Prostate gland (tissue), 2 donors: ENCODE measurements around the gene SORL1.

ENCODE experiments used
- POLR2A ChIP-seq: fragments of 450-650 bp; IDR thresholded peaks from one replicate; pipeline ENCODE4 v1.6.1; 2016; ENCODE audit warnings: antibody characterized with exemption, mild to moderate bottlenecking
- POLR2AphosphoS5 ChIP-seq: sonication (generic); formaldehyde crosslinking; IDR thresholded peaks from one replicate; pipeline ENCODE4 v1.6.1; 2017; ENCODE audit warnings: antibody characterized with exemption
- TF ChIP-seq, protein P1 (sequence below), 4 experiments: fragments of 200-600 bp in 2 of 4; fragments of 450-650 bp in 2 of 4; sonication (generic) in 2 of 4; IDR thresholded peaks; 1 replicate in 3 of 4; 2 replicates in 1 of 4; pipeline ENCODE4 v1.5.1; 2016 to 2019; ENCODE audit warnings: antibody characterized with exemption in 4 of 4, mild to moderate bottlenecking in 2 of 4, moderate library complexity in 2 of 4

DNA sequence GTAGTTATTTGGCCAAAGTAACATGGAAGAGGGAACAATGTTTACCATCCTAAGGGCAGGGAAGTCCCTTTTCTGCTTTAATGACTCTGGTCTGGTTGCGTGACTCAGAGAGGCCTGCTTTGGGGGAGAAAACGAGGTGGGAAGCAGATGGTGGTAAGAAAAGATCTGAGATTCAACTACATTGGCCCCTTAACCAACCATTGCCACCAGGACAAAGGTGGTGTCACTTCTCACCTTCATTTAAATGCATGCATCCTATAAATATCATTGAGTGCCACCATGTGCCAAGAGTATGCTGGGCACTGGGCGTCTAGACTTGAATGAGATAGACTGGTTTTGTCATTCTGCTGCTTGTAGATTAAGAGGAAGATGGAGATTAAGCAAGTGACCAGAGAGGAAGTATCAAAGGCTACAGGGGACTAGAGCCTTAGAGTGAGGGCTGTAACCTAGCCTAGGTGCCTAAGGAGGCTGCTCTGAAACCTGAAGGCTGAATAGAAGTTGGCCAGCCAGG, 3.6 kb upstream of the SORL1 start:
- TF ChIP-seq POLR2A (no peak), POLR2AphosphoS5 (no peak)
- TF ChIP-seq, protein P1, sequence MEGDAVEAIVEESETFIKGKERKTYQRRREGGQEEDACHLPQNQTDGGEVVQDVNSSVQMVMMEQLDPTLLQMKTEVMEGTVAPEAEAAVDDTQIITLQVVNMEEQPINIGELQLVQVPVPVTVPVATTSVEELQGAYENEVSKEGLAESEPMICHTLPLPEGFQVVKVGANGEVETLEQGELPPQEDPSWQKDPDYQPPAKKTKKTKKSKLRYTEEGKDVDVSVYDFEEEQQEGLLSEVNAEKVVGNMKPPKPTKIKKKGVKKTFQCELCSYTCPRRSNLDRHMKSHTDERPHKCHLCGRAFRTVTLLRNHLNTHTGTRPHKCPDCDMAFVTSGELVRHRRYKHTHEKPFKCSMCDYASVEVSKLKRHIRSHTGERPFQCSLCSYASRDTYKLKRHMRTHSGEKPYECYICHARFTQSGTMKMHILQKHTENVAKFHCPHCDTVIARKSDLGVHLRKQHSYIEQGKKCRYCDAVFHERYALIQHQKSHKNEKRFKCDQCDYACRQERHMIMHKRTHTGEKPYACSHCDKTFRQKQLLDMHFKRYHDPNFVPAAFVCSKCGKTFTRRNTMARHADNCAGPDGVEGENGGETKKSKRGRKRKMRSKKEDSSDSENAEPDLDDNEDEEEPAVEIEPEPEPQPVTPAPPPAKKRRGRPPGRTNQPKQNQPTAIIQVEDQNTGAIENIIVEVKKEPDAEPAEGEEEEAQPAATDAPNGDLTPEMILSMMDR (IDR thresholded peaks at IDR 0.05) = no peak
